Renal cortical epithelial cell (primary cell): ENCODE data around the gene ST3GAL4. TPM values are rescaled to one million over a fixed set of nuclear protein-coding genes. Genes with fewer than 3 reads are reported as not detected.
"Not testable (repeated sequence)": the region's sequence is repeated elsewhere in the genome, so short reads cannot be mapped to it uniquely, and the experiment has no call there.

Experiments
- DNase-seq: peaks from one replicate; pipeline ENCODE4 v3.0.0-alpha.2; 2011; ENCODE audit warnings: low read depth
- total RNA-seq: library from RNA; depleted of rRNA; stranded (reverse); fragments of >200 nt; gene quantifications from 2 replicates; pipeline ENCODE4 v1.2.3, GENCODE V29; 2014

Gene ST3GAL4, protein sequence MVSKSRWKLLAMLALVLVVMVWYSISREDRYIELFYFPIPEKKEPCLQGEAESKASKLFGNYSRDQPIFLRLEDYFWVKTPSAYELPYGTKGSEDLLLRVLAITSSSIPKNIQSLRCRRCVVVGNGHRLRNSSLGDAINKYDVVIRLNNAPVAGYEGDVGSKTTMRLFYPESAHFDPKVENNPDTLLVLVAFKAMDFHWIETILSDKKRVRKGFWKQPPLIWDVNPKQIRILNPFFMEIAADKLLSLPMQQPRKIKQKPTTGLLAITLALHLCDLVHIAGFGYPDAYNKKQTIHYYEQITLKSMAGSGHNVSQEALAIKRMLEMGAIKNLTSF
- 13.9 and 17.8 TPM in 2 replicates for total RNA-seq

DNA sequence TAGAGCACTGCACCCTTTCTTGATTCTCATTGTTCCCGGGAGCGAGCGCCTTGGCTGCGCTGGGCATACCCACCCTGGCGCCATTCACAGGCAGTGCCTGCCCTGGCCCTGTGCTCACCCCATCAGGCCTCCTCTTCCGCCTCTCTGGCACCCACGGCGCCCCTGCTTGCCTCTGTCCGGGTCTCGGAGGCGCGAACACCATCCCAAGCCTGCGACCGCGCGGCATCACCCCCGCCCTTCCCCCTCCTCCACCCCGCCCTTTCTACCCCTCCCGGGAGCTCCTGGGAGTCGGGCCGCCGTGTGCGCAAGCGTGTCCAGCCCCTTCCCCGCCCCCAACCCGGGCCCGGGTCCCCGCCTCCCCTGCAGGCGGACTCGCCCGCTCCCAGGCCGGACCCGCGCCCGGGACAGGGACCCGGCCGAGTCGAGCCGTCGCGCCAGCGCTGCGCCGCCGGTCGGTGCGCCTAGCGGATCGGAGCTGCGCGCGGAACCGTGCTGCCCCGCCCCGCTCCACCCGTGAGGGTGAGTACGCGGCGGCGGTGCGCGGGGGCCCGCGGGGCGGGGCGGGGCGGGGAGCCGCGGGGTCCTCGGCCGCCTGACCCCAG is at the start of gene ST3GAL4:
ST3GAL4 (plus strand) TSS at position 363 of the 602 bp plus-strand sequence. CDS start 50,470 bp downstream, outside the sequence.
- DNase-seq = no peak

DNA sequence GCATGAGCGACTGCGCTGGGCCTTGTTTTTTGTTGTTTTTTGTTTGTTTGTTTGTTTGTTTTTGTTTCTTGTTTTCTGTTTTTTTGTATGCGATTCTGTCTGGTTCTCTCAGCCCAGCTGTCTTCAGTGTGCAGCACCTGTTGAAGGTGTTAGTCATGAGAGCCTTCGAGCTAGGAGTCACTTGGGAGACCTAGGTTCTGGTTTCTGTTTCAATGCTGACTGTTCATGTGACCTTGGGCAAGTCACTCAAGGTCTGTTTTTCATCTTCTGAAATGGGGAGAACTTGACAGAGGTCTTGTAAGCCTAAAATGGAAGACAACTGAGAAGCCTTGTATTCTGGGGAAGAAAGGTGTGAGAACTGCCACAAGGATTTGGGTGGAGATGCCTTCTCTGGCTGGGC is 49.8 kb upstream of the ST3GAL4 start:
- DNase-seq = no peak

DNA sequence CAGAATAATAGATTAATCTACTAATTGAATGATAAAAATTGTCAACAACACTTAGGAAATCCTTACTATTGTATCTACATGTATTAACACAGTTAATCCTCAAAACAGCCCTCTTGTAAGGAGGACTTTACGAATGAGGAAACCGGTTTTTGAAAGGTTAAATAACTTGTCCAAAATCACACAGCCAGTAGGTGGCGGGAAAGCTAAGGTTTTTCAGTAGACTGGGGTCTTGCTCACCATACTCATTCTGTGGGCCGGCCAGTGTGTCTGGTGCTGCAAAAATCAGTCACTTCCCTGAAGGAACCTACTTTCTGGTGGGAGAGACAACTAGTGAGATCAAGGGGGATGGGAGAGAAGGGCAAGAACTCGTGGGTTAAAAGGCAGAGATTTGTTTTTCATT is 47.8 kb upstream of the ST3GAL4 start:
- peak; percentile 33 for DNase-seq

DNA sequence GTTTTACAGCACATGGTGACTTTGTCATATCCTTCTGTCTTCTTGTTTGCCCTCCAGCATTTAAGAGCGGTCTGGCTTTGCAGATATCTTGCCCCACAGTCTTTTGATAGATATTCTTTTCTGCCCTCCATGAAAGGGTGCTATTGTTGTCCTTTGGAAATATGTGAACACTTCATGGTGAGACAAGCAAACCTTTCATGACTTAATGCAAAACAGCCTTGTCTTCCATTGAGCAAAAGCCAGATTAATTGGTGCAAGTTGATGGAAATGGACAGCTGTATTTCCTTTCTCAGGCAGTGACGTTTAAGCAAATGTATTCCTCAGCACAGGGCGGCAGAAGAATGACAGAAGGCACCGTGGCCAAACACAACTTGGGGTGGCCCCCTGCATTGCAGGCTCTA is 47.2 kb upstream of the ST3GAL4 start:
- DNase-seq = no peak

DNA sequence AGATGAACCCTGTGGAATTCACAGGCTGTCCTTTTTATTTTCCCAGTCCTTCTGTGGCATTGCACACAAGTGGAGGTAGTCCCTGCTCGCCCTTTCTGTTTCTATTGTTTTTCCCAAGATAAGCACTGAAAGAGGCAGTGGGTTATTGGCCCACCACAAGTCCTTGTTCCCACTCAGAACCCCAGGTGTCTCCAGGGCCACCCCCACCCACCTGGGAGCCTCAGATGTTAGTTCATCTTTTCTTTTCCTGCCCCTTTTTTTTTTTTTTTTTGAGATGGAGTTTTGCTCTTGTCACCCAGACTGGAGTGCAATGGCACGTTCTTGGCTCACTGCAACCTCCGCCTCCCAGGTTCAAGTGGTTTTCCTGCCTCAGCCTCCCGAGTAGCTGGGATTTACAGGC is 46.7 kb upstream of the ST3GAL4 start:
- not testable (repeated sequence) for DNase-seq

DNA sequence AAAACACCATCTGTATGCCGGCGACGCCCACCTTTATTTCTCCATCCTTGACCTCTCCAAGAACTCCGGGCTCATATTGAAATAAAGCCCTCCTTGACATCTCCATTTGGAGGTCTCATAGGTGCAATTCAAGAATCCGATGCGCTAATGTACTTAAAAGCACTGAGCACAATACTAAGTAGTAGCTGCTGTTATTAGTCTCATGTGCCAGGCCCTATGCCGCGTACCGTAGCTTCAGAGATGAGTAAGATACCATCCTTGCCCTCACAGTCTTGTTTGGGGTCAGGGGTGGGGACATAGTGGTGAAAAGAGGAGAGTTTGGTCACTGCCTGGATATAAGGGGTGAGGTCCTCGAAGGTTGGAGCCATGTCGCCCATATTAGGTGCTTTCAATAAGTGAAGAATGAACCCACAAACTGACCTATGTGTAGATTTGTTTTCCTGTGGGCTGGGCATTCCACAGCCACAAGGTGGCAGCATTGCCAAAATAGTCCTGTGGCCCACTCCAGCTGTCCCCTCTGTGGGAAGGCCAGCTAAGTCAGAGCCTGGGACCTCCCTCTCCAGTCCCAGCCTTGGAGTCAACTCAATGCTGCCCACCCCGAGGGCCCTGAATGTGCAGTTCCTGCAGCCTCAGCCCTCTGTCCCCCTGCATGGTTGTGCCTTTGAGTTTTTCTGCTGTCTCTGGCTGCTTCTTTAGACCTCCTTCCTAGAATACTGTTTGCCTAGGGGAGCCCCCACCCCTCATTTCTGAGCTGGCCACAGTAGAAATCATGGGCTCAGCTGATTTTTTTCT is 45.1 kb upstream of the ST3GAL4 start:
- DNase-seq = peak; percentile 51

DNA sequence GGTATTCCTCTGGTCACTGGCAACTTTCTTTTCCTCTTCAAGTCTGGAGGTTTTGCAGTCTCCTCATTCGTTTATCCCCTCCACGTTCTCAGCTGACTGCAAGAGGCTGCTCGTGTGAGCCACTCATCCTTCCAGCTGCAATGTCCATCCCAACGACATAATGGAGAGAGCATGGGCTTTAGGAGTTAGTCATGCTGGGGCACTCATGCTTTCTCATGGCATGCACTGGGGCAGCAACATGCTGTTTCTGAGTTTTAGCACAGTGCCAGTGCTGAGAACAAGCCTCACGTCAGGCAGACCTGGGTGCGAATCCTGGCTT is 44.5 kb upstream of the ST3GAL4 start:
- DNase-seq = no peak

DNA sequence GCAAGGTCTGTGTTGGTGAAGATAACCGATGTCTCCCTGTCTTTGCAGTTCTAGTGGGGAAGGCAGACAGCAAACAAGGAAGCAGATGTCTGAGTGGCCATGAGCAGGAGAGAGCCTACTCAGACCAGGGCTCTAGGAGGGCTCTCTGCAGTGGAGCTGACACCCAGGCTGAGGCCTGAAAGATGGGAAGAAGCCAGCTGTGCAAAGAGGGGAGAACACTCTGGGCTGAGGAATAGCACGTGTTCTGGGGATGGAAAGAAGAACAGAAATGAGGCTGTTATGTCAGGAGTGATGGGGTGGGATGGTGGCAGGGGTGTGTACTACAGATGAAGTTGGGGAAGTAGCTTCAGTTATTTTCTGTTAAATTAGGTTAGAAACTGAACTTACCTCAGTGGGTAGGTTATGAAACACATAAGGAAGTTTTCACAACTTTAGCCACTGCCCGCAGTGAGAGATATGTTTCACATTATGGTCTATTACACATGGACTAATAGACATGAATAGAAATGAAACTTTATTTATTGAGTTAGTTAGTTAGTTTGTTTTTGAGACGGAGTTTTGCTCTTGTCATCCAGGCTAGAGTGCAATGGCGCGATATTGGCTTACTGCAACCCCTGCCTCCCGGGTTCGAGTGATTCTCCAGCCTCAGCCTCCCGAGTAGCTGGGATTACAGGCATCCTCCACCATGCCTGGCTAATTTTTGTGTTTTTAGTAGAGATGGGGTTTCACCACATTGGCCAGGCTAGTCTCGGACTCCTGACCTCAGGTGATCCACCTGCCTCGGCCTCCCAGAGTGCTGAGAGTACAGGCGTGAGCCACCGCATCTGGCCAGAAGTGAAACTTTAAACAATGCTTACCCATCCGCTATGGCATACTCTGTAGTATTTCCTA is 43.8 kb upstream of the ST3GAL4 start:
- DNase-seq = no peak

DNA sequence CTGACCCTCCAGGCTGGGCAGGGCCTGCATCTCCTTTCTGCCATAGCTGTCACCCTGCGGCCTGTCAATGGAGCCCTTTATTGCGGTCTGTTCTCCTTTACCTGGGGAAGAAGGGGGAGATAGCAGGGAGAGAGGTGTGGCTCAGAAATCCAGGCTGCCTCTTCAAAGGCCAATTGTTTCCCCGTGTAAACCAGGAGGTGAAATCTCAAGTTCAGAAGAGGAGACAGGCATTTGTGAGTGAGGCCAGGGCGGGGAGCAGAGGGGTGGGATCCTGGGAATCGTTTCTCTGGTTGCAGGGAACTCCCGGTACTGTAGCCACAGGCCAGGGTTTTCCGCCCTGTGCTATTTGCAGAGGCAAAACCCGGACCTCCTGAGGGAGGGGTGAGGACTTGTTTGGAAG is 42.5 kb upstream of the ST3GAL4 start:
- DNase-seq = no peak

DNA sequence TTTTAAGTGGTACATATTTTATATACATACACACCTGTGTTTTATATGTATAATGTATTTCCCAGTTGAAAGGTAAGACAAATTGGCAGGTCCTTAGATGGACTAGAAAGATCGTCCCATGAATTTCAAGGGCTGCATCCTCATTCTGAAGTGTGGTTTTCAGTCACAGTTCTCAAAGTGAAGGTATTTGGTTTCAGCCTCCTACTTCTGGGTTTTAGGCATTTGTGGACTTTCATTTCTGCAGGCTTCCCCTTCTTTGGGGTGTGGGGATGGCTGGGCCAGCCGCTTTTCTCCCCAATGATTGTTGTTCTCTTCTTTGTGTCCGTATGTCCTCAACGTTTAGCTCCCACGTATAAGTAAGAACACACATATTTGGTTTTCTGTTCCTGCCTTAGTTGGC is 41.7 kb upstream of the ST3GAL4 start:
- no peak for DNase-seq

DNA sequence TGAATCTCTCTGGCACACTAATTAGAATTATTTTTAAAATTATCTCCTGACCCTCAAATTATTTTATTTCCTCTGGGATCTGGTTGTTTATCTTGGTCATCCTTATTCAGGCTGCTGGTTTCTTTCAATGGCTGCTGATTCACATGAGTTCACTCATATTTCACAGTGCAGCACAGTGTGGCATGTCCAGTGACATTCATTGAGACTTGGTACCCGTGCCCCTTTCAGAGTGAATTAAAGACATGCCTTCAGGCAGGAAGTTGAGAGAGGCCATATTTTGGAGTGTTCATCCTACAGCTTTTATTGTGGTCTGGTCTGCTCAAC is 38.1 kb upstream of the ST3GAL4 start:
- no peak for DNase-seq

DNA sequence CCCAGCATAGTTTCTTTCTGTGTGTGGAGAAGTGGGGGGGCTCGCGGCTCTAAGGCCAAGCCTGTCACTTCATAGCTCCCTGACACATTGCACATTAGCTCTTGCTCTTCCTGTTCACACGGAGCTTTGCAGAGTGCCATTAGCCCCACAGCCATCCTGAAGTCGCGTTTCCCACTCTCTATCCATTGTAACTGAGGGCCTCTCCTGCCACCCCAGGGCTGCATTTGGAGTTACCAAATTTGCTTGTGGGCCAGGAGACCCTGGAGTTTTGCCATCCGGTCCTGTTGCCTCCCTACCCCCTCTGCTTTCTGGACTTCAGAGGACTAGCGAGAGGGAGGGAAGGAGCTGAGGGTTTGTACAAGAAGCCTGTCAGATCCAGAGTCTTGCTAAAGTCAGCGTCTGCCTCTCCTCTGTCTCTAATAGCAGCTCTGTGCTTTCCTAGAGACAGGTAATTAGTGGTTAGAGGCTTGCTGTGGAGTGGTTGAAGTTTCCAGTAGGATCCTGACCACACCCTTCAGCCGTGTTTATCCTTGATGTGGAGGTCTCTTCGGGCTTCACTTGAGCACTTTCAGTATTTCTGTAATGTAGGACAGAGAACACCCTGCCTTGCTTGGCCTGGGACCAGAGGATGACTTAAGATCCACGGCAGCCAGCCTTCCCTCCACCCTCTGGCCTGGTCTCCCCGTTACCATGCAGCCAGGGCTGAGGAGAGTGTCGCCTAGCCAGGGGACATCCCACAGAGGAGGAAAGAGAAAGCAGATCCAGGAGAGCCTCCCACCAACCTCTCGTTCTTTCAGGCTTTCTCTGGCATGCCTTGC is 37.5 kb upstream of the ST3GAL4 start:
- DNase-seq = peak; percentile 52

DNA sequence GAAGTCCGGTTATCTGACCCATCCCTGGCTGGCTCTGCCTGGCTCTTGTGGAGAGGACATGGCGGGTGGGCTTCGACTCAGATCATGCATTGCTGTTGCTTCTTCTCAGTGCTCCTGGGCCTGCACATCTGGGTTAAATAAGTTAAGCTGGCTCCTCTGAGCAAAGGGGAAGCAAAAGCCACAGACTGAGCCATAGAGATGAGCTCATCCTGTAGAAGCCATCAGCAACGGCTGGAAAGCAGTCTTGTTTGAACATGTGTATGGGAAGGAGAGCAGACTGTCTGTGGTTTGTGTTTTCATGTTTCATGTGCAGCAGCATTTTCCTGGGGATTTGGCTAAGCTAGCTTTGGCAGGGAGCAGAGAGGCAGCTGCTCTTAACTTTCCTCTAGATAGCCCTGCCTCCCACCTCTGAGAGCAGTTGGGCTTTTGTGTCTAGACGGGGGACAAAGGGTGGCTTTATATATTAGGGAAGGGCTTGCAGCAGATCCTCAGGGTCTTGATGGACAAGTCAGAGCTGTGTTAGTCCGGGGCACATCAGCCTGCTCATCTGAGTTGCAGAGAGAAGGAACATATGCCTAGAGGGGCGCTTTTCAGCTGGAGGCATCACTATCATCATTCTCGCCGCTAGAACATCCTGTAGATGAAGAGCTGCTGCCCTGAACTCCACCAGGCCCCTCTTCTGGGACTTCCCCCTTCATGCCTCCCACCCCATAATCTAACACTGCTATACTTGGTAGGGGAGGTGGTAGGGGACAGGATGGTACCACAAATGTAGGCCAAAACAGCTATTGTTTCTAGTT is 36.7 kb upstream of the ST3GAL4 start:
- peak; percentile 45 for DNase-seq

DNA sequence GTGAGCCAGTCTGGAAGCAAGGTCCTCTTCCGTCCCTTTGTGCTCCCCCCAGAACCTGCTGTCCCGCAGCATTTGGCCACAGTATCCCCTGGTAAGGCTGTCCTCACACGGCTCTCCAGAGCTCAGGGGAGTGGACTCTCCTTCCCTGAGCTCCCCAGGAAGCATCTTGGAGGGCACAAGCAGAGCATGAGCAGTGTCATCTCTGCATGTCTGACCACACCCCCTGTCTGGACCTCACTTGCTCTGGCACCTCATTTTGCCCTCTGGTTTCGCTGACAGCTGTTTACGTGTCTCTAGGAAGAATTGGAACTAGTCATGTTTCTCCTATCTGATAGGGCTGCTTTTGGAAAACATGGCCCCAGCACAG is 36.1 kb upstream of the ST3GAL4 start:
- no peak for DNase-seq

DNA sequence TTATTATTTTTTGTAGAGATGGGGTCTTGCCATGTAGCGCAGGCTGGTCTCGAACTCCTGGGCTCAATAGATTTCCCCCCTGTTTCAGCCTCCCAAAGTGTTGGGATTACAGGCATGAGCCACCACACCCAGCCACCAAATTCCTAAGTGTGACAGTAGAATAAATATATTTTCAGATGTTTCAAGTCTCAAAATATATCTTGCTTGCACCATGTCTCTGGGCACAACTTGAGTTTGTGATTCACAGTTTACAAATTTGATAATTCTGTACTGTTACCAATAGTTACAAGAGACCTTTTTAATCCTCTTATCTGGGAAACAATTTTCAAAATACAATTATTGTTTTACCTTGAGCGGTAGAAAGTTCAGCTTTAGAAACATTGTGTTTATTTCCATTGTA is 32.5 kb upstream of the ST3GAL4 start:
- DNase-seq = no peak

DNA sequence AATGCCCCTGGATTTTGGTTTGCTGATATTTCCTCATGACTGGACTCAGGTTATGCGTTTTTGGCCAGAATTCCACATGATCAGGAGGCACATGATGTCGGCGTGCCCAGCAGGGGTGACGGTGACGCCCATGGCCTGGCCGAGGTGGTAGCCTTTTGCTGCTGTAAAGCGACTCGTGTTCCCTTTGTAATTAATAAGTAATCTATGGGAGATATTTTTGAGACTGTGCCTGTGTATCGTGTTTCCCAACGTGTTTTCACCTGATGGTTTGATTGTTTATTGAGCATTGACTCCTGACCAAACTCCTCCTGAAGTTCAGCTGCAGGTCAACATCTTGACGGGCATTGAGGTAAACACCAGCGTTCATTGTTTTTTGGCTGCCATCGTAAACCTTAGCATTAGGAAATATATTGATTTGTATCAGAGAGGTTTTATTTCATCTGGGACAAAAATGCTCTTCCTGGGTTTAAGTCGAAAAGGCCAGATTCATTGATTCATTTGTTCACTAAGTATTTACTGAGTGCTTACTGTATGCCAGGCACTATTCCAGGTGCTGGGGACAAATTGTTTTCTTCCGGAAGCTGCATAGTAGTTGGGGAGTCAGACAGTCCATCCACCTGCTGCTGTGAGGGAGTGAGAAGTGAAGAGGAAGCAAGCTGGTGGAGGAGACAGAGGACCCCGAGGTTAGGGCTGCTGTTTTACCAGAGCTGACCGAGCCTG is 28.0 kb upstream of the ST3GAL4 start:
- peak; percentile 81 for DNase-seq

DNA sequence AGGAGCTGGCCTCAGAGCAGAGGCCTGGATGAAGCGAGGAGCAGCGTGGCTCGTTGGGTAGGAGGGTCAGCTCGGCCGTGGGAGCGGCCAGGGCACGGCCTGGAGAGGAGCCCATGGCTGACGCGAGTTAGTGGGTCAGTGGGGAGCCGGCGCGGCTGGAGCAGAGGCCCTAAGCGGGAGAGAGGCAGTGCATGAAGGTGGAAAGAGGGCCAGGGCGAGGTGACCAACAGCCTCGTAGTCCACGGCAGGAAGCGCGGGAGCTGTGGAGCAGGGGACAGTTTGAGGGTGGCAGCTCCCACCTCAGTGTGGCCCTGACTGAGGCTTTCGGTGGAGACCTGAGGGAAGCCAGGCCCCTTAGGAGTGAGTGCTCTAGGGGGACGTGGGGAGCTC is 27.5 kb upstream of the ST3GAL4 start:
- DNase-seq = no peak

DNA sequence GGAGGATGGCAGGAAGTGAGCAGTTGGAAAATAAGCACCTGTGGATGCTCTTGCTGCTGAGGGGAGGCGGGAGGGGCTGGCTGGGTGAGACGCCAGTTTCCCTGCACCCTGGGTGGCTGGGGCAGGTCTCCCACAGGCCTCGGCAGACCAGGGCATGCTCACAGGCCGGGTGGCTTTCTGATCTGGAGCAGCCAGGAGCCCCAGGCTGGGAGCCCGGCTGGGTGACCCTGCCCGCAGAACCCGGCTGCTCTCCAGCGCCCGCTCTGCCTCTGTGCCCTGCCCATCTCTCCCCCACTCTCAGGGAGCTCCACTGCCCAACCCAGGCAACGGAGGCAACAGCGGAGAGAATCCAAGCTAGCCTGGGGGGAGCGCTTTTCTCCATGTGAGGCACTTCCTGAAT is 27.0 kb upstream of the ST3GAL4 start:
- DNase-seq = no peak

DNA sequence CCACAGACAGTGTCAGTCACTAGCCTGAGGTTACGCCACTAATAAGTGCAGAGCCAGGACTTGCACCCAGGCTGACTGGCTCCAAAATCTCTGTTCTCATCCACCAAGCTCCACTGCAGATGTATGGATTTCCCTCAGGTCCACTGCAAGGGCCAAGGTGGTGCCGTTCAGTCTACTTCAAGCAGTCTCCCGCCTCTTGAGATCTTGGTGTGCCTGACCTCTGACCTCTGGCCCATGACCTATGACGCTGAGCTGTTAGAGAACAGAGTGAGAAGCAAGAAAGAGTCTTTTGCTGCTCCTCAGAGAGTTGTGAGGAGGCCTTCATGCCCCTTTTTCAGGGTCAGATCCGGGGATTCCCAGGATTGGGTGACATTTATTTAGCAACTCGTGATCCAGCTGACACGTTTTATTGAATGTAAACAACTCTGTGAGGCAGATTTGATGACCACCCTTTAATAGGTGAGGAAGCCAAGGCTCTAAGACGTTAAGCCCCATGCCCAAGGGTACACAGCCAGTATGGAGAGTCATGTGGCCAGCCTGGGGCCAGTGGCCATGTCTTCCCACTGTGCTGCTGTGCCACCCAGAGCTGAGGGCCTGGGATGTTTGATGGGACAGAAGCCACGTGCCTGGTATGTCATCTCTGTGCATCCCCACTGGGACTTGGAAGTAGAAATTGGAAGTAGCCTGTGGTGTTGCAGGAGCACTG is 26.4 kb upstream of the ST3GAL4 start:
- DNase-seq = peak; percentile 11
